K562 (cell line): Measurements from ENCODE around the gene KCNT1.

Experiments
- EP300 ChIP-seq: IDR thresholded peaks from 2 replicates; pipeline ENCODE4 v1.6.1; 2012; ENCODE audit warnings: low read length, improper control_type of control experiment
- FOXJ3 ChIP-seq: sonication (generic); formaldehyde crosslinking; IDR thresholded peaks from 2 replicates; pipeline ENCODE4 v1.4.0; 2020; ENCODE audit warnings: mild to moderate bottlenecking, missing genetic modification reagents
- NEUROD1 ChIP-seq: fragments of 150-350 bp; IDR thresholded peaks from 2 replicates; pipeline ENCODE4 v1.6.1; 2014; ENCODE audit warnings: borderline replicate concordance, low read length, low read depth; ENCODE audit not compliant: partially characterized antibody
- NKRF ChIP-seq: fragments of 450-650 bp; IDR thresholded peaks from 2 replicates; pipeline ENCODE4 v1.6.1; 2016; ENCODE audit warnings: borderline replicate concordance
- POLR2AphosphoS5 ChIP-seq: IDR thresholded peaks from 2 replicates; pipeline ENCODE4 v1.6.1; 2011; ENCODE audit warnings: mild to moderate bottlenecking, low read depth, low read length, moderate library complexity; ENCODE audit not compliant: control insufficient read depth, insufficient read depth
- ZBTB9 ChIP-seq: fragments of 450-650 bp; formaldehyde crosslinking; IDR thresholded peaks from 2 replicates; pipeline ENCODE4 v1.4.0; 2020; ENCODE audit warnings: mild to moderate bottlenecking, moderate library complexity
- ZNF644 ChIP-seq: fragments of 200-800 bp; sonication (Bioruptor generic); IDR thresholded peaks from 2 replicates; pipeline ENCODE4 v1.6.1; 2016; ENCODE audit warnings: low read depth, missing genetic modification characterization, missing compliant biosample characterization
- TF ChIP-seq, protein P1 (sequence below): sonication (generic); formaldehyde crosslinking; IDR thresholded peaks from 2 replicates; pipeline ENCODE4 v1.8.0; 2022; ENCODE audit warnings: missing genetic modification reagents, mild to moderate bottlenecking, borderline replicate concordance

- TF ChIP-seq, protein P1, sequence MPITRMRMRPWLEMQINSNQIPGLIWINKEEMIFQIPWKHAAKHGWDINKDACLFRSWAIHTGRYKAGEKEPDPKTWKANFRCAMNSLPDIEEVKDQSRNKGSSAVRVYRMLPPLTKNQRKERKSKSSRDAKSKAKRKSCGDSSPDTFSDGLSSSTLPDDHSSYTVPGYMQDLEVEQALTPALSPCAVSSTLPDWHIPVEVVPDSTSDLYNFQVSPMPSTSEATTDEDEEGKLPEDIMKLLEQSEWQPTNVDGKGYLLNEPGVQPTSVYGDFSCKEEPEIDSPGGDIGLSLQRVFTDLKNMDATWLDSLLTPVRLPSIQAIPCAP (CRISPR knock-in tag) = no peak
- TF ChIP-seq NKRF = no peak
- TF ChIP-seq ZBTB9 (CRISPR knock-in tag) = no peak
- no peak for TF ChIP-seq FOXJ3
- TF ChIP-seq POLR2AphosphoS5 = no peak
- no peak for TF ChIP-seq EP300
- TF ChIP-seq ZNF644 (tag) = no peak
- no peak for TF ChIP-seq NEUROD1
Observed at GRCh38 chr9:135722365-135722764, 20.4 kb downstream of the KCNT1 start.
